PC-9 (cell line): ENCODE results near the gene HAGH. TPM values are rescaled to one million over a fixed set of nuclear protein-coding genes. Genes with fewer than 3 reads are reported as not detected.

ENCODE experiments used
- BruUV-seq: library from RNA; stranded (reverse); fragments of 400-500 nt; replicated peaks from 2 replicates; lab custom pipeline; 2021; lab: Mats Ljungman, UMichigan
- CTCF ChIA-PET: fragments of 300-600 bp; sonication (Branson Sonifier 250); formaldehyde crosslinking; loops from one replicate; lab custom pipeline; 2022; ENCODE audit warnings: antibody characterized with exemption; lab: Charles Lee
- POLR2A ChIA-PET: fragments of 300-600 bp; sonication (Branson Sonifier 250); formaldehyde crosslinking; loops from one replicate; lab custom pipeline; 2022; ENCODE audit warnings: antibody characterized with exemption; ENCODE audit not compliant: unreplicated experiment; lab: Charles Lee
- DNase-seq, 2 experiments: peaks; one replicate each; pipeline versions ENCODE4 v3.0.0 to v3.0.0-alpha.2; 2015 to 2022; ENCODE audit warnings: mixed read lengths in 1 of 2
- H2AFZ ChIP-seq: fragments of 200-600 bp; sonication (generic); 2 replicates; pipeline ENCODE4 v1.8.1; 2017; ENCODE audit warnings: antibody characterized with exemption
- H3F3A ChIP-seq: fragments of 200-600 bp; sonication (generic); 2 replicates; pipeline ENCODE4 v1.8.1; 2017; ENCODE audit warnings: antibody characterized with exemption, mild to moderate bottlenecking, low read depth; ENCODE audit not compliant: insufficient read depth
- H3K27ac ChIP-seq: fragments of 200-600 bp; sonication (generic); 2 replicates; pipeline ENCODE4 v1.6.1; 2016; ENCODE audit warnings: mixed run types
- H3K27me3 ChIP-seq: fragments of 200-600 bp; sonication (generic); 2 replicates; pipeline ENCODE4 v1.6.1; 2016; ENCODE audit warnings: low read depth, mixed run types; ENCODE audit not compliant: insufficient read depth
- H3K36me3 ChIP-seq: fragments of 200-600 bp; sonication (generic); 2 replicates; pipeline ENCODE4 v1.6.1; 2016; ENCODE audit warnings: low read depth, mixed run types
- H3K4me1 ChIP-seq: fragments of 200-600 bp; sonication (generic); replicated peaks from 2 replicates; pipeline ENCODE4 v1.6.1; 2016; ENCODE audit warnings: mixed run types; ENCODE audit not compliant: insufficient read depth
- H3K4me2 ChIP-seq: fragments of 200-600 bp; sonication (generic); 2 replicates; pipeline ENCODE4 v1.6.1; 2017; ENCODE audit warnings: mixed run types
- H3K4me3 ChIP-seq: fragments of 200-600 bp; sonication (generic); 2 replicates; pipeline ENCODE4 v1.6.1; 2016; ENCODE audit warnings: mixed run types
- H3K79me2 ChIP-seq: fragments of 200-600 bp; sonication (generic); 2 replicates; pipeline ENCODE4 v1.6.1; 2017; ENCODE audit warnings: low read depth, mixed run types
- H3K9me2 ChIP-seq: fragments of 200-600 bp; sonication (generic); 2 replicates; pipeline ENCODE4 v1.8.1; 2017; ENCODE audit warnings: mild to moderate bottlenecking; ENCODE audit not compliant: insufficient read depth
- H3K9me3 ChIP-seq: fragments of 200-600 bp; sonication (generic); 2 replicates; pipeline ENCODE4 v1.8.1; 2016; ENCODE audit warnings: low read depth; ENCODE audit not compliant: insufficient read depth
- H4K20me1 ChIP-seq: fragments of 200-600 bp; sonication (generic); 2 replicates; pipeline ENCODE4 v1.8.1; 2017; ENCODE audit not compliant: insufficient read depth
- CTCF ChIP-seq: fragments of 200-600 bp; sonication (generic); conservative IDR thresholded peaks from 2 replicates; pipeline ENCODE4 v1.6.1; 2017; ENCODE audit warnings: mixed run types, antibody characterized with exemption, mild to moderate bottlenecking, moderate library complexity
- EZH2 ChIP-seq: fragments of 200-600 bp; sonication (generic); IDR thresholded peaks from 2 replicates; pipeline ENCODE4 v1.8.0; 2017; ENCODE audit warnings: antibody characterized with exemption, low read depth
- intact Hi-C: fragments of 100-400 bp; cut with micrococcal nuclease; formaldehyde crosslinking; loops from one replicate; pipeline ENCODE4 v1.10.0; 2022; ENCODE audit not compliant: unreplicated experiment
- total RNA-seq: library from RNA; stranded (reverse); gene quantifications from 2 replicates; pipeline ENCODE4 v1.2.3, GENCODE V29; 2021

The HAGH gene
- total RNA-seq, 1 experiment from 2014 or later = 51.8 TPM

GRCh38 chr16:1772908-1773702 is 53.5 kb downstream of the HAGH start, which contains the start of gene MRPS34:
TSS of gene MRPS34 (minus strand) at chr16:1773134. CDS start at chr16:1773119, 15 bp downstream.
- peak within 1 kb of the TSS; percentile 77 for H3K27ac ChIP-seq
- no peaks in the 10 kb centered on the region for H3K9me2 ChIP-seq
- peak within 1 kb of the TSS; percentile 92 for H2AFZ ChIP-seq
- peak within 1 kb of the TSS; percentile 99 for H3K4me2 ChIP-seq
- peaks cover 38% of the 10 kb centered on the region for H3F3A ChIP-seq
- H3K27me3 ChIP-seq = no peaks in the 10 kb centered on the region
- TF ChIP-seq EZH2 (no peak), CTCF (peak; percentile 90)
- intact Hi-C loops = loop anchor here (1.0 to 5.0 kb wide), 5 partner anchors 28 to 189 kb away; partner anchors contain the start of genes JPT2, MAPK8IP3 and RPS2
- BruUV-seq = no TSS peak
- H3K4me3 ChIP-seq = peak within 1 kb of the TSS; percentile 77
- peak; percentile 69 to 93 for DNase-seq
- POLR2A ChIA-PET = interaction anchor here (0.5 to 1.4 kb wide), 3 partner anchors 9 to 68 kb away, joined by 3 to 8 read pairs (median 5); partner anchors contain the start of genes NUBP2 and SPSB3
- peaks cover 19% of the 10 kb centered on the region for H3K4me1 ChIP-seq
- peaks cover 25% of the 10 kb centered on the region for H4K20me1 ChIP-seq
- CTCF ChIA-PET = interaction anchor here (0.6 to 0.7 kb wide), 3 partner anchors 27 to 150 kb away, joined by 3 to 5 read pairs (median 3); no protein-coding TSS in a partner anchor
- no peaks in the 10 kb centered on the region for H3K9me3 ChIP-seq
- H3K79me2 ChIP-seq = peaks cover 39% of the 10 kb centered on the region
- H3K36me3 ChIP-seq = 0 out of 2 replicates have a peak, but pooled peaks cover 7% of the 10 kb centered on the region

GRCh38 chr16:1772362-1772907 is 54.2 kb downstream of the HAGH start, which contains the start of gene EME2:
TSS of gene EME2 (plus strand) at chr16:1772810. CDS start at chr16:1773228, 418 bp downstream.
- Histone ChIP-seq H2AFZ (peak within 1 kb of the TSS; percentile 92), H3K4me2 (peak within 1 kb of the TSS; percentile 99)

More at GRCh38 chr16:1772362-1772907, 54.2 kb downstream of the HAGH start, which contains the start of gene EME2:
- Histone ChIP-seq H3K9me2 (no peaks in the 10 kb centered on the region), H3K27ac (peak within 1 kb of the TSS; percentile 77), H3K4me1 (peaks cover 19% of the 10 kb centered on the region), H3F3A (peaks cover 38% of the 10 kb centered on the region), H3K36me3 (0 out of 2 replicates have a peak, but pooled peaks cover 5% of the 10 kb centered on the region), H4K20me1 (peaks cover 22% of the 10 kb centered on the region), H3K9me3 (no peaks in the 10 kb centered on the region), H3K27me3 (no peaks in the 10 kb centered on the region), H3K4me3 (peak within 1 kb of the TSS; percentile 77), H3K79me2 (peaks cover 39% of the 10 kb centered on the region)
- BruUV-seq = no TSS peak
- TF ChIP-seq EZH2 (no peak), CTCF (no peak)
- intact Hi-C loops = loop anchor here (2.0 to 5.0 kb wide), 4 partner anchors 66 to 190 kb away; partner anchors contain the start of genes JPT2, MAPK8IP3 and RPS2
- ChIA-PET POLR2A (interaction anchor here (0.8 kb wide), 1 partner anchor 26 kb away, joined by 3 read pairs; no protein-coding TSS in a partner anchor), CTCF (interaction anchor here (0.6 to 0.7 kb wide), 3 partner anchors 26 to 150 kb away, joined by 3 to 5 read pairs (median 3); no protein-coding TSS in a partner anchor)
- peak in 1 of 2 experiments; percentile 37 for DNase-seq
